ENCODE measurements around the gene DMBT1.

Gene DMBT1

GRCh38 chr10:122665946-122666345, 105.4 kb downstream of the DMBT1 start:
- no peak for FAIRE-seq
- DNase-seq (ENCODE audit: low spot score) = no peak

GRCh38 chr10:122669045-122669444, 108.5 kb downstream of the DMBT1 start:
- no peak for DNase-seq (ENCODE audit: low spot score)
- FAIRE-seq = no peak

GRCh38 chr10:122669842-122670241, 109.3 kb downstream of the DMBT1 start:
- no peak for DNase-seq (ENCODE audit: low spot score)
- no peak for FAIRE-seq

GRCh38 chr10:122671355-122671754, 110.8 kb downstream of the DMBT1 start:
- FAIRE-seq (no peak), DNase-seq (ENCODE audit: low spot score) (no peak)

GRCh38 chr10:122672655-122673054, 112.1 kb downstream of the DMBT1 start:
- no peak for DNase-seq (ENCODE audit: low spot score)
- no peak for FAIRE-seq

- FAIRE-seq (no peak), DNase-seq (ENCODE audit: low spot score) (no peak)
Measured at GRCh38 chr10:122673269-122673668, 112.7 kb downstream of the DMBT1 start.

- DNase-seq (ENCODE audit: low spot score) (no peak), FAIRE-seq (no peak)
Measured at GRCh38 chr10:122673731-122674130, 113.2 kb downstream of the DMBT1 start.

GRCh38 chr10:122674781-122675180, 114.2 kb downstream of the DMBT1 start:
- no peak for FAIRE-seq
- no peak for DNase-seq (ENCODE audit: low spot score)

- FAIRE-seq (no peak), DNase-seq (ENCODE audit: low spot score) (no peak)
Measured at GRCh38 chr10:122675278-122675677, 114.7 kb downstream of the DMBT1 start.

GRCh38 chr10:122678266-122678665, 117.7 kb downstream of the DMBT1 start:
- no peak for DNase-seq (ENCODE audit: low spot score)
- FAIRE-seq = no peak

- FAIRE-seq (no peak), DNase-seq (ENCODE audit: low spot score) (no peak)
Measured at GRCh38 chr10:122682522-122682921, 122.0 kb downstream of the DMBT1 start.

- FAIRE-seq (no peak), DNase-seq (ENCODE audit: low spot score) (no peak)
Measured at GRCh38 chr10:122688293-122688989, 127.9 kb downstream of the DMBT1 start.

GRCh38 chr10:122689146-122689820, 128.7 kb downstream of the DMBT1 start:
- FAIRE-seq (no peak), DNase-seq (ENCODE audit: low spot score) (no peak)

- no peak for DNase-seq (ENCODE audit: low spot score)
- FAIRE-seq = no peak
Measured at GRCh38 chr10:122692744-122693143, 132.2 kb downstream of the DMBT1 start.
